DMS153 (cell line): ENCODE results near the gene ABCD1.

ENCODE experiments used
- DNase-seq: peaks from one replicate; lab custom pipeline; 2025; lab: John Stamatoyannopoulos, UW

ABCD1 gene

GRCh38 chrX:153792368-153792767, 67.7 kb downstream of the ABCD1 start:
- DNase-seq = no peak

- no peak for DNase-seq
Measured at GRCh38 chrX:153793291-153793690, 68.6 kb downstream of the ABCD1 start.
